K562 (cell line): ENCODE measurements around the gene EPHB2. TPM values are rescaled to one million over a fixed set of nuclear protein-coding genes. Genes with fewer than 3 reads are reported as not detected.

ENCODE experiments used
- ATAC-seq: fragments of 200-7000 bp; cut with Tn5 transposase; 3 replicates; pipeline ENCODE4 v1.9.1; 2020; ENCODE audit warnings: moderate library complexity
- BruUV-seq: library from RNA; stranded (reverse); fragments of 400-500 nt; replicated peaks from 2 replicates; lab custom pipeline; 2021; lab: Mats Ljungman, UMichigan
- CTCF ChIA-PET: fragments of 300-600 bp; formaldehyde crosslinking; extraction: SDS; loops from one replicate; lab custom pipeline; 2021; ENCODE audit warnings: low intra/inter-chr PET ratio; lab: Yijun Ruan, JAX
- POLR2A ChIA-PET: fragments of 300-600, 350-650 bp; sonication (Branson Sonifier 250); formaldehyde crosslinking; extraction: SDS; loops from one replicate; lab custom pipeline; 2021; ENCODE audit warnings: antibody characterized with exemption, inconsistent platforms; lab: Yijun Ruan, JAX
- DNase-seq, 4 experiments: peaks; one replicate each; pipeline versions ENCODE4 v3.0.0 to v3.0.0-alpha.2; 2011 to 2018; ENCODE audit warnings: low spot score in 3 of 4, mixed read lengths in 3 of 4; ENCODE audit errors: extremely low read depth in 1 of 4
- FAIRE-seq: peaks from 2 replicates; lab custom pipeline; 2011; peaks lifted over from hg19 to GRCh38; lab: Jason Lieb, UNC
- H2AFZ ChIP-seq: 2 replicates; pipeline ENCODE4 v1.6.0; 2011; ENCODE audit warnings: low read depth, low read length, control low read depth, inconsistent platforms
- H3K27ac ChIP-seq: fragments of 200-600 bp; 3 replicates; pipeline ENCODE4 v1.8.0; 2011; ENCODE audit warnings: low read depth, mild to moderate bottlenecking, control low read depth, inconsistent platforms, low read length, moderate library complexity, mixed read lengths; ENCODE audit errors: extremely low read depth
- H3K27me3 ChIP-seq, 2 experiments: fragments of 300-600 bp in 1 of 2; 2 replicates in 1 of 2; 3 replicates in 1 of 2; pipeline versions ENCODE4 v1.6.0 to v1.8.0; 2011; ENCODE audit warnings: inconsistent platforms in 2 of 2, low read length in 2 of 2, mild to moderate bottlenecking in 1 of 2, mixed read lengths in 1 of 2, moderate library complexity in 1 of 2; ENCODE audit not compliant: control insufficient read depth in 2 of 2, insufficient read depth in 2 of 2
- H3K36me3 ChIP-seq: fragments of 300-600 bp; 3 replicates; pipeline ENCODE4 v1.8.0; 2011; ENCODE audit warnings: mild to moderate bottlenecking, low read length, inconsistent platforms; ENCODE audit not compliant: control insufficient read depth, insufficient read depth
- H3K4me1 ChIP-seq, 2 experiments: fragments of 200-600 bp in 1 of 2; replicated peaks in 1 of 2; 2 replicates in 1 of 2; 3 replicates in 1 of 2; pipeline versions ENCODE4 v1.5.1 to v1.8.0; 2011; ENCODE audit warnings: inconsistent platforms in 2 of 2, low read length in 2 of 2, mild to moderate bottlenecking in 1 of 2, mixed read lengths in 1 of 2, moderate library complexity in 1 of 2; ENCODE audit not compliant: control insufficient read depth in 2 of 2, insufficient read depth in 2 of 2
- H3K4me2 ChIP-seq: 2 replicates; pipeline ENCODE4 v1.6.1; 2011; ENCODE audit warnings: low read length, control low read depth, inconsistent platforms, mixed read lengths; ENCODE audit not compliant: insufficient read depth
- H3K4me3 ChIP-seq: fragments of 200-600 bp; sonication (generic), shearing (Covaris generic); 2 replicates; pipeline ENCODE4 v1.5.1; 2016; ENCODE audit warnings: control low read depth, inconsistent platforms
- H3K79me2 ChIP-seq: fragments of 200-600 bp; 3 replicates; pipeline ENCODE4 v1.8.0; 2011; ENCODE audit warnings: low read length, inconsistent platforms; ENCODE audit not compliant: control insufficient read depth, insufficient read depth
- H3K9ac ChIP-seq, 2 experiments: 2 replicates each; pipeline versions ENCODE4 v1.6.0 to v1.6.1; 2011; ENCODE audit warnings: low read depth in 2 of 2, low read length in 2 of 2, control low read depth in 1 of 2, inconsistent platforms in 1 of 2, mild to moderate bottlenecking in 1 of 2, mixed read lengths in 1 of 2; ENCODE audit not compliant: insufficient read depth in 1 of 2
- H3K9me1 ChIP-seq: one replicate; pipeline ENCODE4 v1.6.0; 2011; ENCODE audit warnings: inconsistent platforms, mild to moderate bottlenecking, low read length, moderate library complexity; ENCODE audit not compliant: control insufficient read depth, insufficient read depth
- H3K9me3 ChIP-seq: replicated peaks from 2 replicates; pipeline ENCODE4 v1.5.1; 2011; ENCODE audit warnings: low read depth, low read length, inconsistent platforms; ENCODE audit not compliant: control insufficient read depth, insufficient read depth
- H4K20me1 ChIP-seq: replicated peaks from 2 replicates; pipeline ENCODE4 v1.6.1; 2011; ENCODE audit warnings: low read length, inconsistent platforms, mixed read lengths; ENCODE audit not compliant: control insufficient read depth, insufficient read depth
- RBM17 ChIP-seq: fragments of 200-400 bp; formaldehyde crosslinking; IDR thresholded peaks from 2 replicates; pipeline ENCODE4 v1.6.1; 2017; ENCODE audit warnings: low read depth, mild to moderate bottlenecking, low read length, borderline replicate concordance
- SNRNP70 ChIP-seq: fragments of 200-400 bp; formaldehyde crosslinking; optimal IDR thresholded peaks from 2 replicates; pipeline ENCODE3; 2017; ENCODE audit warnings: low read depth, low read length
- ZFP36 ChIP-seq: fragments of 150-350 bp; IDR thresholded peaks from 2 replicates; pipeline ENCODE4 v1.6.1; 2018; ENCODE audit warnings: low read length, low read depth; ENCODE audit not compliant: partially characterized antibody
- ZKSCAN1 ChIP-seq: fragments of 150-350 bp; IDR thresholded peaks from 2 replicates; pipeline ENCODE4 v1.6.1; 2016; ENCODE audit warnings: low read depth, low read length
- WGBS: fragments of 100-300 bp; shearing (Covaris generic); methylation state at CpG from one replicate; pipeline ENCODE4 v1.1.6; 2016; ENCODE audit warnings: low coverage, mixed read lengths; ENCODE audit not compliant: insufficient coverage; ENCODE audit errors: missing lambda C conversion rate; 5-methylcytosine and 5-hydroxymethylcytosine counted together
- in situ Hi-C: fragments of 300-500 bp; cut with MboI; formaldehyde crosslinking; loops from 4 replicates; pipeline ENCODE4 v1.15.0; 2018; ENCODE audit warnings: inconsistent platforms, mixed read lengths
- intact Hi-C: fragments of 100-400 bp; cut with micrococcal nuclease; formaldehyde crosslinking; loops from 2 replicates; pipeline ENCODE4 v1.14.2; 2022
- polyA plus RNA-seq, 8 experiments: library from polyadenylated mRNA; depleted of rRNA in 4 of 8; stranded (reverse) in 5 of 8; unstranded in 3 of 8; fragments of >200 nt; fragmentation: Nextera tagmentation in 2 of 8; fragmentation: Illumina TruSeq in 1 of 8; extraction: Ambion mirVana in 2 of 8; extraction: Trizol in 1 of 8; gene quantifications; 2 replicates each; pipeline versions ENCODE4 v1.2.1 to v1.2.3, GENCODE V29; 2011 to 2014; ENCODE audit warnings: inconsistent platforms in 1 of 8, missing spikeins in 1 of 8
- total RNA-seq, 7 experiments: library from RNA; depleted of rRNA in 6 of 7; stranded (reverse); fragments of >200 nt in 6 of 7; fragmentation: Illumina TruSeq in 2 of 7; extraction: Trizol in 2 of 7; gene quantifications; 2 replicates each; pipeline versions ENCODE4 v1.2.1 to v1.2.3, GENCODE V29; 2011 to 2021; ENCODE audit warnings: low replicate concordance in 1 of 7

EPHB2 gene
- total and polyA plus RNA-seq, 9 of the 15 experiments (the other 6 are each of a cell fraction or from before 2014, with no cell fraction given): not detected

- Histone ChIP-seq H3K9me1 (no peaks in the 10 kb centered on the region), H3K9me3 (no peaks in the 10 kb centered on the region), H3K4me2 (no peak overlapping the region), H3K36me3 (no peaks in the 10 kb centered on the region), H3K79me2 (no peaks in the 10 kb centered on the region), H2AFZ (no peak overlapping the region), H3K9ac (no peak overlapping the region), H3K4me3 (no peak overlapping the region), H3K4me1 (peaks cover 0 to 12% of the 10 kb centered on the region in 2 experiments; a peak in 2 of 5 replicates), H3K27me3 (peaks cover 28 to 51% of the 10 kb centered on the region in 2 experiments; a peak in 4 of 5 replicates), H4K20me1 (peaks cover 9% of the 10 kb centered on the region; the same call in 1 of the 2 replicates), H3K27ac (no peak overlapping the region)
- DNase-seq (no peak), ATAC-seq (no peak), FAIRE-seq (no peak)
- intact Hi-C loops: no loop called here
- ChIA-PET CTCF (no interaction called here), POLR2A (no interaction called here)
- in situ Hi-C loops: no loop called here
- no TSS peak for BruUV-seq
- no peak for TF ChIP-seq SNRNP70
- TF ChIP-seq ZKSCAN1: 0 out of 2 replicates have a peak, but pooled peaks have one; percentile 68
- WGBS: 2% methylated on average over 9 of the region's 9 CpGs
These were observed 30.5 kb downstream of the EPHB2 start for GRCh38 chr1:22741118-22741517.

- Histone ChIP-seq H3K4me1 (peaks cover 0 to 5% of the 10 kb centered on the region in 2 experiments; a peak in 1 of 5 replicates), H2AFZ (no peak overlapping the region), H3K27me3 (peaks cover 21 to 49% of the 10 kb centered on the region in 2 experiments; a peak in 4 of 5 replicates), H4K20me1 (peaks cover 7% of the 10 kb centered on the region; the same call in 1 of the 2 replicates), H3K36me3 (no peaks in the 10 kb centered on the region)
- intact Hi-C loops (no loop called here), in situ Hi-C loops (no loop called here)
- POLR2A ChIA-PET: interaction anchor here (0.6 to 0.8 kb wide), 2 partner anchors 12 to 17 kb away, joined by 3 to 5 read pairs; no protein-coding TSS in a partner anchor
- DNase-seq: no peak
- TF ChIP-seq ZFP36 (peak; percentile 87), RBM17 (no peak)
- TF ChIP-seq, all 486 proteins: peak for 1
- Histone ChIP-seq H3K4me3 (no peak overlapping the region), H3K27ac (no peak overlapping the region), H3K4me2 (no peak overlapping the region), H3K9ac (no peak overlapping the region), H3K9me3 (no peaks in the 10 kb centered on the region), H3K9me1 (no peaks in the 10 kb centered on the region), H3K79me2 (no peaks in the 10 kb centered on the region)
- ATAC-seq: peak; percentile 35; the same call in 1 of the 3 replicates
- CTCF ChIA-PET: no interaction called here
- WGBS: 1% methylated on average over 14 of the region's 14 CpGs
- BruUV-seq: no TSS peak
- FAIRE-seq: no peak
These were observed 35.3 kb downstream of the EPHB2 start for GRCh38 chr1:22745669-22746585.
